Activated gamma-delta T cell treated with Interleukin-2 at 50 U/mL for 16 hours (primary cell): ENCODE results near the gene CGNL1.

ENCODE experiments used
- DNase-seq: peaks from one replicate; pipeline ENCODE4 v3.0.0-alpha.2; 2020

CGNL1 gene

DNA sequence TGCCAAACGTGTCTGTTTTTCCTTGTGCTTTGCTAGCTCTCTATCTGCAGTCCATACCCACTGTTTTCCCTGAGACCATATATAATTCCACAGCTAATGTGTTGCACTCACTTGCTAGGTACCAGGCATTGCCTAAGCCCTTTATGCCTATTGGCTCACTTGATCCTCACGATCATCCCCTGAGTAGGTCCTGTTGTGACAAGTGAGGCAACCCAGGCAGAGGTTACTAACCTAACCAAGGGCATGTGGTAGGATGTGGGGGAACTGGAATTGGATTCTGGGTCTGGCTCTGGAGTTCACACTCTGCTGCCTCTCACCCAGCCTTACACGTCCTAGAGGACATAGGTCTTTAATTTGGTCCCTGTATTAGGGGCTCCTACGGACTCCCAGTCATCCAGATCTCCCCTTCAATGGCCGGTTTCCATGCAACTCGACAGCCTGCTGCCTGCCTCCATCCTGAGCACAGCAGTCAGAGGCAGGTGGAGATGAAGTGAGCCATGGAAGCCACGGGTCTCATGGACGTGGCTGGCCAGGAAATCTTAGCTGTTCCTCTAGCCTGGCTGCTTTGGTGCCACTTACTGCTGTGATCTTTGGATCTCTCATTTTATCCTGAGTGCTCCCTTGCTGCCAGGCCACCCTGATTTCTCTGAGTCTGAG lies 176.5 kb downstream of the CGNL1 start:
- no peak for DNase-seq

DNA sequence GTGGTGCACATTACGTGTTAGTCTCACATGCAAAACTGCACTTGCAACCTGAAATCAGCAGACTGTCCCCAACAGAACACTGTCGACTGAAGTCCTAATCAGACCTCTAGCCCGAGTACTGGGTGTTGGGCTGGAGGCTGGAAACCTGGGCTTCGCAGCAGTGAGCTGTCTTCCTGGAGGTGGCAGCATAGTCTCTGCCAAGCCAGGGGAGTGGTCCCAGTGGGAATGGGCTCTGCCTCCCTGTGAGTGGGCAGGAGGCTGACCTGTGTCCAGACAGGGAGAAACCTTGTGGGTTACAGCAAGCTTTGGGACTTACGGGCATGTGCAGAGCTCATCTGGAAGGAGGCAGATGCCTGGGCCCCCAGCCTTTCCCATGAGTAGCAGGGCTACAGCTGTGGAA lies 177.2 kb downstream of the CGNL1 start:
- no peak for DNase-seq

- no peak for DNase-seq
Observed at GRCh38 chr15:57554063-57554811, 177.9 kb downstream of the CGNL1 start.

GRCh38 chr15:57554812-57555179 lies 178.5 kb downstream of the CGNL1 start:
- no peak for DNase-seq

DNA sequence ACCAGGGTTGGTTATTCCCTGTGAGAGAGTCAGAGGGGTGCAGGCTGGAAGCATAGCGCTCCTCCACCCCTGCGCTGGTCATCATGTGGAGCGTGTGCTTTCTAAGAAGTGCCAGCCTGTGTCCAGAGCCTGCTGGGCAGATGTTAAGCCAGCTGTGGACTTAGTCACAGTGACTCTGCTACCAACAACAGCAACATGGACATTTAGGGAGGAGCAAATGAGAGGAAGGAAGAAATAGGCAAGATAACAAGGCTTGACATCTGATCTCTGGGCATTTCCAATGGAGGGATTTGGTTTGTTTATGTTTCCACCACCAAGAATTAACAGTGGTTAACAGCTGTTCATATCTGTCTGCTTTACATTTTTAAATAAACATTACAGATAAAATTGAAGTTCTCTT lies 179.0 kb downstream of the CGNL1 start:
- DNase-seq: no peak

DNA sequence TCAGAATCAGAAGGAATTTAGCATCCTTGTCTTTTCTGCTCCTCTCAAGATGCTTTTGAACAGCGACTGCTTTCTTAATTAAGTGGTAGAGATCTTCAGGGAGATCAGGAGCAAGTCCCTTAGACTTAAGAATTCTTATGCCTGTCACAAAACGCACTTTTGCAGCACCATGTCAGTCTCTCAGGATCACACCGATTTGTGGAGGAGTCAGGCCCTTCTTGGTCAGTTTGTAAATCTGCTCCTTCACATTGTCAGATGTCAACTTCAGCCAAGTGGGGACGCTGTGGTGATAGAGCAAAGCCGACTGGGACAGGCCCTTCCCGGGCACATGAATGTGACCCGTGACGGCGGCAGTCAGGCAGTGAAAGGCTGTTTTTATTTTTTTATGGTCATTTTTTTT lies 179.7 kb downstream of the CGNL1 start:
- DNase-seq: no peak

DNA sequence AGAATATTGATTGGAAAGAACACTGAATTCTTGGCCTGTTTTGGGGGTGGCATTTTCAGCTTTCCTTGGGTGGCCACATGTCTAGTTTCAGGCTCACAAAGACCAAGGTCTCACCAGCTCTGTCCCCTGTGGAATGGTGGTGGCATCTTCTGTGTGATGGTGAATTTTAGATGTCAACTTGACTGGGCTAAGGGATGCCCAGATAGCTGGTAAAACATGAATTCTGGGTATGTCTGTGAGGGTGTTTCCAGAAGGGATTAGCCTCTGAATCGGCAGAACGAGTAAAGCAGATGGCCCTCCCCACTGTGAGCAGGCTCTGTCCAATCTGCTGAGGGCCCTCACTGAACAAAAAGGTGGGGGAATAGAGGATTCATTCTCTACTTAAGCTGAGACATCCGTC lies 181.0 kb downstream of the CGNL1 start:
- no peak for DNase-seq

GRCh38 chr15:57557810-57558209 lies 181.5 kb downstream of the CGNL1 start:
- no peak for DNase-seq

DNA sequence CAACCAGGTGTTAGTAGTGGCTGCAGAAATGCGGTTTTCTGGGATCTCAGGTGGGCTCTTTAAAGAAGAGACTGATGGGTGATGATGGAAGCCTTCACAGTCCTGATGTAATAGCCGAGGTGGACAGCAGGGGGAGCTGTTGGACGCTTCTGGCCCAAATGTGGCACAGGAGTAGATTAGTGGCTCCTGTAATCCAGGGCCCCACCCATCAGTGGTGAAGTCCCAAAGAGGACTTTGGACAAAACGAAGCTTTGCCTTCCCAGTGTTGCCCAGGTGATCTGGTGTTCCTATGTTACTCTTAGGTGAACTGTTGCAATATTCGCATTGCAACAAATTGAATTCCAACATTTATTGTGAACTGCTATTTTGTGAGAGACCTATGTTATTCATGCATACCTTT lies 183.6 kb downstream of the CGNL1 start:
- peak; percentile 57 for DNase-seq

- DNase-seq: peak; percentile 54
Observed at GRCh38 chr15:57561041-57561711, 184.9 kb downstream of the CGNL1 start.

DNA sequence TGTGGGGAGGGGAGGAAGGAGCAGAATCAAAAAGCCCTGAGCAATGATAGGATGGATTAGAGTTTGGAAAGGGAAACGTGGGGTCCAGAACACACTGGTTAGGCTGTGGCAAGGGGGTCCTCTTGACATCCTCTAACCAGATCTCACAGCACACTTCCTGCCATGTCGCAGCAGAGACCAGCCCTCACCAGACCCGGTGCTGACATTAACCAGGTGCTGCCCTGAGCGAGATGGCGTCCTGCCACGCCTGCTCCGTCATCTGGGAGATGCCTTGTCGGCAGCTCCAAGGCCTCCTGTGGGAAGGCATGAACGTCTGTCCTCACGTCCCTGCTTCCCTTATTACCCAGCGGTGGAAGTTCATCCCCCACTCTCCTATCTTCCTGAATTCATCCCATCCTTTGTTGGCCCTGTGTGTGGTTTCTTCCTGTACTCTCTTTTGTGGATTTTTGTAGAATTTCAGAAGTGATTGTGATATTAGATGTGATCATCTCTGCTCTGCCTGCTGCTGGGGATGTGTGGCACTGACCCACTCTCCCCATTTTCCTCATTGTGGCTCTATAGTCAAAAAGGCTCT lies 186.0 kb downstream of the CGNL1 start:
- DNase-seq: no peak

DNA sequence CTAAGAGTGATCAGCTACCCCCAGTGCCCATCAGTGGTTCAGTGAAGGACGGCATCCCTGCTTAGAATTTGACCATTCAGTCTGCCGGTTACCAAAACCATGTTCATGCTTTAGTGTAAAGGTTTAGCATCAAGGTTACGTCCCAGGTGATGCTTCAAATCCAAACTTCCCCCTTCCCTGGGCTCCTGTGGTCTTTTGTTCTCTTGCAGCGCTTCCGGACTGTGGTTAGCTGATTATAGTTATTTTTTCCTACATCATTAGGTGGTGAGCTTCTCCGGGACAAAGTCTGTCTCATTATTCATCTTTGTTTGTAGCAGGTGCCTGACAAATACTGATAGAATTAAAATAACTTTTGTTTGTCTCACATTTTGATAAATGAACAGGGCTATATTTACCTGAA lies 187.1 kb downstream of the CGNL1 start:
- DNase-seq: no peak

- no peak for DNase-seq
Observed at GRCh38 chr15:57565311-57565710, 189.0 kb downstream of the CGNL1 start.

GRCh38 chr15:57566834-57567233 lies 190.5 kb downstream of the CGNL1 start:
- no peak for DNase-seq

GRCh38 chr15:57567891-57568290 lies 191.6 kb downstream of the CGNL1 start:
- DNase-seq: no peak

GRCh38 chr15:57568299-57568698 lies 192.0 kb downstream of the CGNL1 start:
- DNase-seq: no peak

DNA sequence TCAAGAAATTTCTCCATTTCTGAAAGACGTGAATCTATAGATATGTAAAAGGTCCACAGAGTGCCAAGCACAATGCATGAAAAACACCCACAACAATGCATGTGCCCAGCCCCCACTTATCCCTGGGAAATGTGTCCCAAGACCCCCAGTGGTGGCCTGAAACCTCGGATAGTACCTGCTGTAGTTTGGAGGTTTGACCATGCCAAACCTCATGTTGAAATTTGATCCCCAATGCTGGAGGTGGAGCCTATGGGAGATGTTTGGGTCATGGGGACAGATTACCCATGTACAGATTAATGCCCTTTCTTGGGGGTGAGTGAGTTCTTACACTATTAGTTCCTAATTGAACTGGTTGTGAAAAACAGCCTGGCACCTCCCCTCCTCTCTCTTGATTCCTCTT lies 194.0 kb downstream of the CGNL1 start:
- no peak for DNase-seq

- DNase-seq: no peak
Observed at GRCh38 chr15:57570994-57571393, 194.7 kb downstream of the CGNL1 start.

- DNase-seq: no peak
Observed at GRCh38 chr15:57571725-57572124, 195.4 kb downstream of the CGNL1 start.

GRCh38 chr15:57572468-57572867 lies 196.2 kb downstream of the CGNL1 start:
- no peak for DNase-seq

GRCh38 chr15:57573151-57573550 lies 196.8 kb downstream of the CGNL1 start:
- DNase-seq: no peak

DNA sequence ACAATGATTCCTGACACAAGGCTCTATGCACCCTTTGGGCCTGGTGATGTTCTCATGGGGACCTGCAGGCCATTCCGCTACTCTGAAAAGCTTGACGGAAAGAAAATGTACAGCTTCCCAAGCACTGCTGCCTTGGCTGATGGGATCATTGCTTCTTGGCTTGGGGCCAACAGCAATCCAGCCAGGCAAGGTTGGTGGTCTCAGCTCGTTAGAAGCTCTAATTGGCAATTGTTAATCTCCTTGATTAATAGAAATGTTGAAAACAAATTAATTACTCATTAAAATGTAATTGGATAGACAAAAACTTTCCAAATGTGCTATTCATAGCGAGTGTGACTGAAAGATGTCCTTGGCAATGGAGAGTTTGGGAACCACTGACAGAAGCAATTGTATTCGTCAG lies 199.1 kb downstream of the CGNL1 start:
- no peak for DNase-seq

DNA sequence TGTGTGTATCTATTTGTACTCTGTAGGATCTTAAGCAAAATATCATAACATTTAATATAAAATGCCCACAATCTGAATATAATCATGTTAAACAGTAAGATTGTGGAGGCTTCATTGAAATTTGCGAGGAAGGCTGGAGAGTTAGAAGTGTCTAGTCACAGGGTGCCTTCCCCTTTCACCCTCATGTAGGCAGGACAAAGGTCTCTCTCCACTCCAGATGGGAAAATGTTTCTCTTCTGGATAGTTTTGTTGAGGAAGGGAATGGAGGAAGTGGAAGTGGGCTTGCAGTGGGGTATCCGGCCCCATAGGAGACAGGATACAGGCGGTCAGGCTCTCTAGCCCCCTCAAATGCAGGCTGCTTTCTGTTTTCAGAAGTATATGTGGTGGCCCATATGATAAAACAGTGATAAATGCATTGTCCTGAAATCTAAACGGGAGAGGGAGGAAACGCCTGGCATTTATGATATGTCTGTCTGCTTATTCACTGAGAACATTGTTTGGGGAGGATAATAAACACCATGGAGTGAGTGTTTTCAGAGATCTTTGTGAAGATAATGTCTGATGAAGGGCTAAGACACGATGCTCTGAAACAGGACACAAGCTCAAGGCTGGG lies 202.1 kb downstream of the CGNL1 start:
- DNase-seq: no peak

DNA sequence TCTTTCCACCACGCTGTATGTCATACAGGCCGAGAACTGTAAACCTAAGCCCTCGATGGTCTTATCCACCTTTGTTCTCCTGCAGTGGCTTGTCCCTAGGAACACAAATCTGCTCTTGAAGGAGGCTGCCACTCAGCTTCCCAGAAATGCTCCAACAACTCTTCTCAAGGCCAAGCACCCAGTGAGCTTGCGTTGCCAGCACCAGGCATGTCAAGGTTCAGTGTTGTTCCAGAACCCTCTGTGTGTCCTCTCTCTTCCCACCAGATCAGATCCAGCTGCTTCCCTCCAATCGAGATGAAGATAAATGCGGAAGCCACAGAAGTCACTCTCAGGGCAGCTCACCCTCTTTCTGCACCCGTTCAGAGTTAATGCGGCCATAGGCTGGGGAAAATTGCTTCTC lies 204.1 kb downstream of the CGNL1 start:
- no peak for DNase-seq
